ENCODE results near the gene GUCY2F.

GUCY2F gene

GRCh38 chrX:109372716-109373115 lies 109.2 kb downstream of the GUCY2F start:
- Histone ChIP-seq H4K20me1 (ENCODE audit: low read depth, low read length) (no peaks in the 10 kb centered on the region), H3K4me2 (ENCODE audit: low read depth, low read length, poor library complexity, severe bottlenecking) (no peak overlapping the region), H3K4me3 (ENCODE audit: insufficient read depth, low read length, poor library complexity, severe bottlenecking) (no peak overlapping the region), H3K9ac (ENCODE audit: low read length) (no peak overlapping the region), H3K79me2 (ENCODE audit: insufficient read depth, low read length) (no peaks in the 10 kb centered on the region), H2AFZ (ENCODE audit: low read depth, low read length, severe bottlenecking) (no peak overlapping the region), H3K9me2 (replicated peaks; ENCODE audit: insufficient read depth, low read length) (no peaks in the 10 kb centered on the region), H3K36me3 (ENCODE audit: low read length) (no peaks in the 10 kb centered on the region), H3K27ac (ENCODE audit: low read depth, low read length) (no peak overlapping the region), H3K27me3 (ENCODE audit: low read length) (no peaks in the 10 kb centered on the region), H3F3A (ENCODE audit: insufficient read depth) (no peaks in the 10 kb centered on the region), H3K9me3 (ENCODE audit: insufficient read depth, low read length) (no peaks in the 10 kb centered on the region)
- TF ChIP-seq, protein P1, sequence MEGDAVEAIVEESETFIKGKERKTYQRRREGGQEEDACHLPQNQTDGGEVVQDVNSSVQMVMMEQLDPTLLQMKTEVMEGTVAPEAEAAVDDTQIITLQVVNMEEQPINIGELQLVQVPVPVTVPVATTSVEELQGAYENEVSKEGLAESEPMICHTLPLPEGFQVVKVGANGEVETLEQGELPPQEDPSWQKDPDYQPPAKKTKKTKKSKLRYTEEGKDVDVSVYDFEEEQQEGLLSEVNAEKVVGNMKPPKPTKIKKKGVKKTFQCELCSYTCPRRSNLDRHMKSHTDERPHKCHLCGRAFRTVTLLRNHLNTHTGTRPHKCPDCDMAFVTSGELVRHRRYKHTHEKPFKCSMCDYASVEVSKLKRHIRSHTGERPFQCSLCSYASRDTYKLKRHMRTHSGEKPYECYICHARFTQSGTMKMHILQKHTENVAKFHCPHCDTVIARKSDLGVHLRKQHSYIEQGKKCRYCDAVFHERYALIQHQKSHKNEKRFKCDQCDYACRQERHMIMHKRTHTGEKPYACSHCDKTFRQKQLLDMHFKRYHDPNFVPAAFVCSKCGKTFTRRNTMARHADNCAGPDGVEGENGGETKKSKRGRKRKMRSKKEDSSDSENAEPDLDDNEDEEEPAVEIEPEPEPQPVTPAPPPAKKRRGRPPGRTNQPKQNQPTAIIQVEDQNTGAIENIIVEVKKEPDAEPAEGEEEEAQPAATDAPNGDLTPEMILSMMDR (IDR thresholded peaks at IDR 0.05; ENCODE audit: insufficient read depth, low read length, poor library complexity, severe bottlenecking): no peak
- TF ChIP-seq EZH2phosphoT487 (conservative IDR thresholded peaks at IDR 0.05; ENCODE audit: low read length): no peak

GRCh38 chrX:109372291-109372690 lies 109.6 kb downstream of the GUCY2F start:
- Histone ChIP-seq H3K79me2 (ENCODE audit: insufficient read depth, low read length) (no peaks in the 10 kb centered on the region), H3K9ac (ENCODE audit: low read length) (no peak overlapping the region), H3K9me3 (ENCODE audit: insufficient read depth, low read length) (no peaks in the 10 kb centered on the region), H2AFZ (ENCODE audit: low read depth, low read length, severe bottlenecking) (no peak overlapping the region), H3K4me2 (ENCODE audit: low read depth, low read length, poor library complexity, severe bottlenecking) (no peak overlapping the region), H3K27ac (ENCODE audit: low read depth, low read length) (no peak overlapping the region), H4K20me1 (ENCODE audit: low read depth, low read length) (no peaks in the 10 kb centered on the region), H3K27me3 (ENCODE audit: low read length) (no peaks in the 10 kb centered on the region), H3K4me3 (ENCODE audit: insufficient read depth, low read length, poor library complexity, severe bottlenecking) (no peak overlapping the region), H3F3A (ENCODE audit: insufficient read depth) (no peaks in the 10 kb centered on the region), H3K36me3 (ENCODE audit: low read length) (no peaks in the 10 kb centered on the region), H3K9me2 (replicated peaks; ENCODE audit: insufficient read depth, low read length) (no peaks in the 10 kb centered on the region)
- TF ChIP-seq, protein P1 (IDR thresholded peaks at IDR 0.05; ENCODE audit: insufficient read depth, low read length, poor library complexity, severe bottlenecking): no peak
- no peak for TF ChIP-seq EZH2phosphoT487 (conservative IDR thresholded peaks at IDR 0.05; ENCODE audit: low read length)

DNA sequence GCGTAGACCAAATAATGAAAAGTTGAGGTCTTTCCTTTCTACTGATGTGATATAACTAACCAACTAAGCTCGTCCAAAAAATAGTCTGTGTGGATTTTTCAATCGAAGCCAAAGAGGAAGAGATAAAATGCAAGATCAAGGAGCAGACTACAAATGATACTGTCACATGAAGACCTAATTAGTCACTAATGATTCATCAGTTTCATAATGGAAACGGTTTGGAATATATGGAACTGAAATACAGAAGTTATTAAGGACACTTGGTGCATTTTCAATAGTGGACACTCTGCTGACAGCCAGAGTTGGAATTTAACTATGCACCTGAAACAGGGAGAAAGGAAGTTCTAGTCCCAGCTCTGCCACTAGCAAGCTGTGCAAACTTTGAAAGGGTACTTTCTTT lies 119.8 kb downstream of the GUCY2F start:
- no peaks in the 10 kb centered on the region for H3K9me2 ChIP-seq (replicated peaks; ENCODE audit: insufficient read depth, low read length)
- H3K4me3 ChIP-seq (ENCODE audit: insufficient read depth, low read length, poor library complexity, severe bottlenecking): no peak overlapping the region
- no peak overlapping the region for H3K4me2 ChIP-seq (ENCODE audit: low read depth, low read length, poor library complexity, severe bottlenecking)
- no peaks in the 10 kb centered on the region for H3K9me3 ChIP-seq (ENCODE audit: insufficient read depth, low read length)
- no peak overlapping the region for H3K9ac ChIP-seq (ENCODE audit: low read length)
- no peaks in the 10 kb centered on the region for H4K20me1 ChIP-seq (ENCODE audit: low read depth, low read length)
- no peak overlapping the region for H3K27ac ChIP-seq (ENCODE audit: low read depth, low read length)
- H3F3A ChIP-seq (ENCODE audit: insufficient read depth): no peaks in the 10 kb centered on the region
- H3K27me3 ChIP-seq (ENCODE audit: low read length): no peaks in the 10 kb centered on the region
- H3K36me3 ChIP-seq (ENCODE audit: low read length): no peaks in the 10 kb centered on the region
- H2AFZ ChIP-seq (ENCODE audit: low read depth, low read length, severe bottlenecking): no peak overlapping the region
- no peaks in the 10 kb centered on the region for H3K79me2 ChIP-seq (ENCODE audit: insufficient read depth, low read length)
- TF ChIP-seq, protein P1 (IDR thresholded peaks at IDR 0.05; ENCODE audit: insufficient read depth, low read length, poor library complexity, severe bottlenecking): no peak
- no peak for TF ChIP-seq EZH2phosphoT487 (conservative IDR thresholded peaks at IDR 0.05; ENCODE audit: low read length)
